ENCODE measurements around the gene PCGF3. TPM values are rescaled to one million over a fixed set of nuclear protein-coding genes. Genes with fewer than 3 reads are reported as not detected.

PCGF3 gene, protein sequence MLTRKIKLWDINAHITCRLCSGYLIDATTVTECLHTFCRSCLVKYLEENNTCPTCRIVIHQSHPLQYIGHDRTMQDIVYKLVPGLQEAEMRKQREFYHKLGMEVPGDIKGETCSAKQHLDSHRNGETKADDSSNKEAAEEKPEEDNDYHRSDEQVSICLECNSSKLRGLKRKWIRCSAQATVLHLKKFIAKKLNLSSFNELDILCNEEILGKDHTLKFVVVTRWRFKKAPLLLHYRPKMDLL
- 15.3 to 21.6 TPM (median 20.1 TPM) in 5 replicates for total RNA-seq (2022; extraction: Qiagen RNA extraction)

DNA sequence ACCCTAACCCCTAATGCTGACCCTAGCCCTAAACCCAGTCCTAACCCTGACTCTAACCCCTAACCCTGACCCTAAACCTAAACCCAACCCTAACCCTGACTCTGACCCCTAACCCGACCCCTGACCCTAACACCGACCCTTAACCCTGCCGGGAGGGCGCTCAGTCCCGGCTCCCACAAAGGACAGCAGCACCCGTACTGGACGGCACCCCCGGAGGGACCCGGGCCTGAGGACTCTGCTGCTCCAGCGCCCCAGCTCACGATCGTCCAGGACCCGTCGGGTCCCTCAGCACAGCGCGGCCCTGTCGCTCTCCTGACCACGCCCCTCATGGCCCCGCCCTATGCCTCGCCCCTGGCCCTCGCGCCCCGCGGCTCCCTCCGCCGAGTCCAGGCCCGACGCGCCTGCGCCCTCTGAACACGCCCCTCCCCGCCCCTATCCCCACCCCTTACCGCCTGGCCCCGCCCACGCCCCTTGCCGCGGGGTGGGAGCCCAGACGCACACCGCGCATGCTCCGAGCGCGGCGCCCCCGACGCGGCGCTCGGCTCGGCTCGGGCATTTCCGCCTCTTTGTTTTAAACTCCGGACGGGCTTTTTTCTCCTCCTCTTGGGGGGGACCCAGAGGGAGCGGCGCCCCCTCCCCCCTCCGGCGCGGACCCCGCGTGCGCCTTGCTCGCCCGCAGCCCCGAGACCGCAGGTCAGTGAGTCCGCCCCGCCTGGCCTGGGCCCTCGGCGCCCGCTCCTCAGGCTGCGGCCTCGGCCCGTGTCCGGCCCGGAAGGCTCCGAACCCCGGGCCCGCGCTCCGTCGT, at the start of gene PCGF3:
PCGF3 (plus strand) TSS at position 555 of the 805 bp plus-strand sequence. CDS start 27,849 bp downstream, outside the sequence.

DNA sequence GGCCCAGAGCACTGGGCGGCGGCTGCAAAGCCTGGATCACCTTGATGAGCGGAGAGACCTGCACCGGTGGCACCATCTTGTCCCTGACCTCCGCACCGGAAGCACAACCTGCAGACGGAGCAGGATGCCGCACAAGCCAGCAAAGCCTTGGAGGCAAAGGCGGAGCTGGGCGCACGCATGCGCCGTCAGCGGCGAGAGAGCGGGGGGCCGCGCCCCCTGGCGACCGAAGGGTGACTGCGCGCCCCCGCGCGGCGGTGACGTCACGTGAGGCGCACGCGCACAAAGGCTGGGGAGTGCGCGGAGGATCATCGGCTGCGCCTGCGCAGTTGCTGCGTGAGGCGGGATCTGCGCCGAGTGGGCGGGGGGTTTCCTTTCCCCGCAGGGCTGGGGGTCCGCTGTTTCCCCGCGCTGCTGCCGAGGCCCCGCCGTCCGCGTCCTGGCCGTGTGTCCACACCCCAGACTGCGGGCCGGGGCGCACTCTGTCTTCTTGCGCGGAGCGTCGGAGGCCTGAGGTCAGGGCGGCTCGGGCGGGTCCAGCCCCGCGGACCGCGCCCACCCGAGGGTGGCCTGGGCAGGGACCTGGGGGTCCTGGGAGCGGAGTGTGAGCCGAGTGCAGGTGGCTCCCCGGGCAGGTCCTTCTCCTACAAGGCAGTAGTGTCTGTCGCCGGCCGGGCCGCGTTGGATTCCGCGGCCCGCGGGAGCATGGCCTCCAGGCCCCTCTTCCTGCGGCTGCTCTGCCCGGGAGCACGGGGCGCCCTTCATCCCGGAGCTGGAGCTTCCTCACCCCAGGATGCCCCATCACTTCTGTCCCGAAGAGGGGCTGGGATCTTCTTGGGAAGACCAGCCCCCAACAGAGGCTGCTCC, 31.2 kb upstream of the PCGF3 start, which contains the start of the genes ATP5ME and MYL5:
ATP5ME (minus strand) TSS at position 105 of the 864 bp plus-strand sequence; CDS start at position 76, 29 bp downstream.
MYL5 (plus strand) TSS at position 371 of the 864 bp plus-strand sequence. CDS start 3,485 bp downstream, outside the sequence.

GRCh38 chr4:688854-689681, 16.6 kb upstream of the PCGF3 start, which contains the start of gene SLC49A3:
TSS of gene SLC49A3 (minus strand) at chr4:689151. CDS start at chr4:689127, 24 bp downstream.

Other genes with a start within 250 kb of the PCGF3 start
- 12.7 to 20.9 TPM (median 13.9 TPM) in 5 replicates for gene ZNF721, start 206.7 kb upstream of the PCGF3 start, total RNA-seq (2022; extraction: Qiagen RNA extraction)
- 19.0 to 24.5 TPM (median 23.4 TPM) in 5 replicates for gene PIGG, start 206.6 kb upstream of the PCGF3 start, total RNA-seq (2022; extraction: Qiagen RNA extraction)
- gene TMEM271, start 129.5 kb upstream of the PCGF3 start, total RNA-seq (2022; extraction: Qiagen RNA extraction), result not detected in 5 replicates
- gene PDE6B, start 80.3 kb upstream of the PCGF3 start, total RNA-seq (2022; extraction: Qiagen RNA extraction), result not detected in 5 replicates
- 356 to 387 TPM (median 381 TPM) in 5 replicates for gene ATP5ME, start 31.6 kb upstream of the PCGF3 start, total RNA-seq (2022; extraction: Qiagen RNA extraction)
- 8.7 to 14.1 TPM (median 12.8 TPM) in 5 replicates for gene MYL5, start 31.3 kb upstream of the PCGF3 start, total RNA-seq (2022; extraction: Qiagen RNA extraction)
- 0.13 to 0.31 TPM (median 0.18 TPM) in 5 replicates for gene SLC49A3, start 16.7 kb upstream of the PCGF3 start, total RNA-seq (2022; extraction: Qiagen RNA extraction)
- 0.51 to 0.70 TPM (median 0.64 TPM) in 5 replicates for gene CPLX1, start 120.3 kb downstream of the PCGF3 start, total RNA-seq (2022; extraction: Qiagen RNA extraction)
- gene GAK, start 226.5 kb downstream of the PCGF3 start, total RNA-seq (2022; extraction: Qiagen RNA extraction), result 36.4 to 50.5 TPM (median 46.9 TPM) in 5 replicates
- 8.9 to 12.1 TPM (median 10.4 TPM) in 5 replicates for gene TMEM175, start 226.6 kb downstream of the PCGF3 start, total RNA-seq (2022; extraction: Qiagen RNA extraction)